ENCODE data around the gene DOCK9. TPM values are rescaled to one million over a fixed set of nuclear protein-coding genes. Genes with fewer than 3 reads are reported as not detected.

Gene DOCK9
- total and polyA plus RNA-seq, 2 experiments from 2014 or later: 8.5 to 57.7 TPM

GRCh38 chr13:98939660-98940191 is 38.1 kb downstream of the DOCK9 start:
- H3F3A ChIP-seq (replicated peaks; ENCODE audit: low read depth): no peaks in the 10 kb centered on the region
- peak overlapping the region; percentile 97 for H3K27ac ChIP-seq (ENCODE audit: low read depth)
- ATAC-seq: no peak
- H3K27me3 Mint-ChIP-seq (ENCODE audit: insufficient read depth, low read depth, poor library complexity): no peaks in the 10 kb centered on the region
- DNase-seq (ENCODE audit: low spot score): no peak
- peaks cover 41% of the 10 kb centered on the region for H3K4me1 Mint-ChIP-seq
- H3K27ac Mint-ChIP-seq: 0 out of 2 replicates have a peak overlapping the region, but pooled peaks have one; percentile 13
- H3K27me3 ChIP-seq (ENCODE audit: insufficient read depth): no peaks in the 10 kb centered on the region
- H4K20me1 ChIP-seq (replicated peaks; ENCODE audit: insufficient read depth): no peaks in the 10 kb centered on the region
- no peaks in the 10 kb centered on the region for H3K79me2 ChIP-seq (replicated peaks; ENCODE audit: insufficient read depth)
- no peak overlapping the region for H2AFZ ChIP-seq
- H3K36me3 Mint-ChIP-seq (ENCODE audit: low read depth): peaks cover 3% of the 10 kb centered on the region; the same call in 2 of the 3 replicates
- H3K9me2 ChIP-seq (ENCODE audit: insufficient read depth): peaks cover 3% of the 10 kb centered on the region; the same call in 1 of the 2 replicates
- peaks cover 2% of the 10 kb centered on the region for H3K36me3 ChIP-seq (ENCODE audit: insufficient read depth)
- TF ChIP-seq ZNF114 (CRISPR knock-in tag; IDR thresholded peaks at IDR 0.05) (no peak), ZNF331 (CRISPR knock-in tag; IDR thresholded peaks at IDR 0.05; ENCODE audit: low read depth) (no peak), STAT1 (IDR thresholded peaks at IDR 0.05; ENCODE audit: unreplicated experiment) (no peak), POLR2AphosphoS5 (IDR thresholded peaks at IDR 0.05; ENCODE audit: low read depth) (no peak), CREB1 (CRISPR knock-in tag; IDR thresholded peaks at IDR 0.05; ENCODE audit: low read depth) (no peak), JUNB (IDR thresholded peaks at IDR 0.05; ENCODE audit: unreplicated experiment) (no peak), EZH2phosphoT487 (IDR thresholded peaks at IDR 0.05; ENCODE audit: unreplicated experiment) (no peak), NANOG (IDR thresholded peaks at IDR 0.05; ENCODE audit: borderline replicate concordance) (no peak), ETS1 (IDR thresholded peaks at IDR 0.05) (no peak), EZH2 (IDR thresholded peaks at IDR 0.05; ENCODE audit: low read depth, unreplicated experiment) (no peak)
- TF ChIP-seq, protein P1, sequence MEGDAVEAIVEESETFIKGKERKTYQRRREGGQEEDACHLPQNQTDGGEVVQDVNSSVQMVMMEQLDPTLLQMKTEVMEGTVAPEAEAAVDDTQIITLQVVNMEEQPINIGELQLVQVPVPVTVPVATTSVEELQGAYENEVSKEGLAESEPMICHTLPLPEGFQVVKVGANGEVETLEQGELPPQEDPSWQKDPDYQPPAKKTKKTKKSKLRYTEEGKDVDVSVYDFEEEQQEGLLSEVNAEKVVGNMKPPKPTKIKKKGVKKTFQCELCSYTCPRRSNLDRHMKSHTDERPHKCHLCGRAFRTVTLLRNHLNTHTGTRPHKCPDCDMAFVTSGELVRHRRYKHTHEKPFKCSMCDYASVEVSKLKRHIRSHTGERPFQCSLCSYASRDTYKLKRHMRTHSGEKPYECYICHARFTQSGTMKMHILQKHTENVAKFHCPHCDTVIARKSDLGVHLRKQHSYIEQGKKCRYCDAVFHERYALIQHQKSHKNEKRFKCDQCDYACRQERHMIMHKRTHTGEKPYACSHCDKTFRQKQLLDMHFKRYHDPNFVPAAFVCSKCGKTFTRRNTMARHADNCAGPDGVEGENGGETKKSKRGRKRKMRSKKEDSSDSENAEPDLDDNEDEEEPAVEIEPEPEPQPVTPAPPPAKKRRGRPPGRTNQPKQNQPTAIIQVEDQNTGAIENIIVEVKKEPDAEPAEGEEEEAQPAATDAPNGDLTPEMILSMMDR (conservative IDR thresholded peaks at IDR 0.05; ENCODE audit: low read depth in 2 of 2): no peak
- TF ChIP-seq, protein P2, sequence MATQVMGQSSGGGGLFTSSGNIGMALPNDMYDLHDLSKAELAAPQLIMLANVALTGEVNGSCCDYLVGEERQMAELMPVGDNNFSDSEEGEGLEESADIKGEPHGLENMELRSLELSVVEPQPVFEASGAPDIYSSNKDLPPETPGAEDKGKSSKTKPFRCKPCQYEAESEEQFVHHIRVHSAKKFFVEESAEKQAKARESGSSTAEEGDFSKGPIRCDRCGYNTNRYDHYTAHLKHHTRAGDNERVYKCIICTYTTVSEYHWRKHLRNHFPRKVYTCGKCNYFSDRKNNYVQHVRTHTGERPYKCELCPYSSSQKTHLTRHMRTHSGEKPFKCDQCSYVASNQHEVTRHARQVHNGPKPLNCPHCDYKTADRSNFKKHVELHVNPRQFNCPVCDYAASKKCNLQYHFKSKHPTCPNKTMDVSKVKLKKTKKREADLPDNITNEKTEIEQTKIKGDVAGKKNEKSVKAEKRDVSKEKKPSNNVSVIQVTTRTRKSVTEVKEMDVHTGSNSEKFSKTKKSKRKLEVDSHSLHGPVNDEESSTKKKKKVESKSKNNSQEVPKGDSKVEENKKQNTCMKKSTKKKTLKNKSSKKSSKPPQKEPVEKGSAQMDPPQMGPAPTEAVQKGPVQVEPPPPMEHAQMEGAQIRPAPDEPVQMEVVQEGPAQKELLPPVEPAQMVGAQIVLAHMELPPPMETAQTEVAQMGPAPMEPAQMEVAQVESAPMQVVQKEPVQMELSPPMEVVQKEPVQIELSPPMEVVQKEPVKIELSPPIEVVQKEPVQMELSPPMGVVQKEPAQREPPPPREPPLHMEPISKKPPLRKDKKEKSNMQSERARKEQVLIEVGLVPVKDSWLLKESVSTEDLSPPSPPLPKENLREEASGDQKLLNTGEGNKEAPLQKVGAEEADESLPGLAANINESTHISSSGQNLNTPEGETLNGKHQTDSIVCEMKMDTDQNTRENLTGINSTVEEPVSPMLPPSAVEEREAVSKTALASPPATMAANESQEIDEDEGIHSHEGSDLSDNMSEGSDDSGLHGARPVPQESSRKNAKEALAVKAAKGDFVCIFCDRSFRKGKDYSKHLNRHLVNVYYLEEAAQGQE (IDR thresholded peaks at IDR 0.05; ENCODE audit: unreplicated experiment): no peak
- TF ChIP-seq, protein P3, sequence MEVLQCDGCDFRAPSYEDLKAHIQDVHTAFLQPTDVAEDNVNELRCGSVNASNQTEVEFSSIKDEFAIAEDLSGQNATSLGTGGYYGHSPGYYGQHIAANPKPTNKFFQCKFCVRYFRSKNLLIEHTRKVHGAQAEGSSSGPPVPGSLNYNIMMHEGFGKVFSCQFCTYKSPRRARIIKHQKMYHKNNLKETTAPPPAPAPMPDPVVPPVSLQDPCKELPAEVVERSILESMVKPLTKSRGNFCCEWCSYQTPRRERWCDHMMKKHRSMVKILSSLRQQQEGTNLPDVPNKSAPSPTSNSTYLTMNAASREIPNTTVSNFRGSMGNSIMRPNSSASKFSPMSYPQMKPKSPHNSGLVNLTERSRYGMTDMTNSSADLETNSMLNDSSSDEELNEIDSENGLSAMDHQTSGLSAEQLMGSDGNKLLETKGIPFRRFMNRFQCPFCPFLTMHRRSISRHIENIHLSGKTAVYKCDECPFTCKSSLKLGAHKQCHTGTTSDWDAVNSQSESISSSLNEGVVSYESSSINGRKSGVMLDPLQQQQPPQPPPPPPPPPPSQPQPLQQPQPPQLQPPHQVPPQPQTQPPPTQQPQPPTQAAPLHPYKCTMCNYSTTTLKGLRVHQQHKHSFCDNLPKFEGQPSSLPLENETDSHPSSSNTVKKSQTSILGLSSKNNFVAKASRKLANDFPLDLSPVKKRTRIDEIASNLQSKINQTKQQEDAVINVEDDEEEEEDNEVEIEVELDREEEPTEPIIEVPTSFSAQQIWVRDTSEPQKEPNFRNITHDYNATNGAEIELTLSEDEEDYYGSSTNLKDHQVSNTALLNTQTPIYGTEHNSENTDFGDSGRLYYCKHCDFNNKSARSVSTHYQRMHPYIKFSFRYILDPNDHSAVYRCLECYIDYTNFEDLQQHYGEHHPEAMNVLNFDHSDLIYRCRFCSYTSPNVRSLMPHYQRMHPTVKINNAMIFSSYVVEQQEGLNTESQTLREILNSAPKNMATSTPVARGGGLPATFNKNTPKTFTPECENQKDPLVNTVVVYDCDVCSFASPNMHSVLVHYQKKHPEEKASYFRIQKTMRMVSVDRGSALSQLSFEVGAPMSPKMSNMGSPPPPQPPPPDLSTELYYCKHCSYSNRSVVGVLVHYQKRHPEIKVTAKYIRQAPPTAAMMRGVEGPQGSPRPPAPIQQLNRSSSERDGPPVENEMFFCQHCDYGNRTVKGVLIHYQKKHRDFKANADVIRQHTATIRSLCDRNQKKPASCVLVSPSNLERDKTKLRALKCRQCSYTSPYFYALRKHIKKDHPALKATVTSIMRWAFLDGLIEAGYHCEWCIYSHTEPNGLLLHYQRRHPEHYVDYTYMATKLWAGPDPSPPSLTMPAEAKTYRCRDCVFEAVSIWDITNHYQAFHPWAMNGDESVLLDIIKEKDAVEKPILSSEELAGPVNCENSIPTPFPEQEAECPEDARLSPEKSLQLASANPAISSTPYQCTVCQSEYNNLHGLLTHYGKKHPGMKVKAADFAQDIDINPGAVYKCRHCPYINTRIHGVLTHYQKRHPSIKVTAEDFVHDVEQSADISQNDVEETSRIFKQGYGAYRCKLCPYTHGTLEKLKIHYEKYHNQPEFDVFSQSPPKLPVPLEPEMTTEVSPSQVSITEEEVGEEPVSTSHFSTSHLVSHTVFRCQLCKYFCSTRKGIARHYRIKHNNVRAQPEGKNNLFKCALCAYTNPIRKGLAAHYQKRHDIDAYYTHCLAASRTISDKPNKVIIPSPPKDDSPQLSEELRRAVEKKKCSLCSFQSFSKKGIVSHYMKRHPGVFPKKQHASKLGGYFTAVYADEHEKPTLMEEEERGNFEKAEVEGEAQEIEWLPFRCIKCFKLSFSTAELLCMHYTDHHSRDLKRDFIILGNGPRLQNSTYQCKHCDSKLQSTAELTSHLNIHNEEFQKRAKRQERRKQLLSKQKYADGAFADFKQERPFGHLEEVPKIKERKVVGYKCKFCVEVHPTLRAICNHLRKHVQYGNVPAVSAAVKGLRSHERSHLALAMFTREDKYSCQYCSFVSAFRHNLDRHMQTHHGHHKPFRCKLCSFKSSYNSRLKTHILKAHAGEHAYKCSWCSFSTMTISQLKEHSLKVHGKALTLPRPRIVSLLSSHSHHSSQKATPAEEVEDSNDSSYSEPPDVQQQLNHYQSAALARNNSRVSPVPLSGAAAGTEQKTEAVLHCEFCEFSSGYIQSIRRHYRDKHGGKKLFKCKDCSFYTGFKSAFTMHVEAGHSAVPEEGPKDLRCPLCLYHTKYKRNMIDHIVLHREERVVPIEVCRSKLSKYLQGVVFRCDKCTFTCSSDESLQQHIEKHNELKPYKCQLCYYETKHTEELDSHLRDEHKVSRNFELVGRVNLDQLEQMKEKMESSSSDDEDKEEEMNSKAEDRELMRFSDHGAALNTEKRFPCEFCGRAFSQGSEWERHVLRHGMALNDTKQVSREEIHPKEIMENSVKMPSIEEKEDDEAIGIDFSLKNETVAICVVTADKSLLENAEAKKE (CRISPR knock-in tag; IDR thresholded peaks at IDR 0.05): no peak
- H3K4me2 ChIP-seq: no peak overlapping the region
- peaks cover 32% of the 10 kb centered on the region for H3K4me1 ChIP-seq (ENCODE audit: insufficient read depth)
- no peak overlapping the region for H3K4me3 Mint-ChIP-seq
- H3K9me3 Mint-ChIP-seq: peaks cover 3% of the 10 kb centered on the region; the same call in 1 of the 3 replicates
- H3K4me3 ChIP-seq: no peak overlapping the region
